Panc1 (cell line): ENCODE data around the gene PKP3. TPM values are rescaled to one million over a fixed set of nuclear protein-coding genes. Genes with fewer than 3 reads are reported as not detected.

Source experiments
- ATAC-seq: fragments of 200-7000 bp; cut with Tn5 transposase; 2 replicates; pipeline ENCODE4 v1.9.1; 2020; ENCODE audit warnings: mild to moderate bottlenecking, moderate library complexity
- BruUV-seq: library from RNA; stranded (reverse); fragments of 400-500 nt; replicated peaks from 2 replicates; lab custom pipeline; 2021; lab: Mats Ljungman, UMichigan
- CTCF ChIA-PET: fragments of 300-600 bp; sonication (Branson Sonifier 250); formaldehyde crosslinking; loops from one replicate; lab custom pipeline; 2022; ENCODE audit warnings: antibody characterized with exemption; lab: Charles Lee
- POLR2A ChIA-PET: fragments of 300-600 bp; sonication (Branson Sonifier 250); formaldehyde crosslinking; loops from one replicate; lab custom pipeline; 2022; ENCODE audit warnings: antibody characterized with exemption; lab: Charles Lee
- DNase-seq: peaks from one replicate; pipeline ENCODE4 v3.0.0-alpha.2; 2010; ENCODE audit warnings: low read depth, low spot score
- H3K27ac ChIP-seq: 2 replicates; pipeline ENCODE4 v1.5.1; 2011; ENCODE audit warnings: mild to moderate bottlenecking, low read length, inconsistent platforms
- H3K27me3 ChIP-seq: fragments of 200-500 bp; sonication (Bioruptor generic); 2 replicates; pipeline ENCODE4 v1.6.0; 2014; ENCODE audit warnings: low read length, inconsistent platforms; ENCODE audit not compliant: control insufficient read depth, insufficient read depth
- H3K36me3 ChIP-seq: fragments of 200-500 bp; sonication (Bioruptor generic); 2 replicates; pipeline ENCODE4 v1.5.1; 2014; ENCODE audit warnings: inconsistent platforms, mild to moderate bottlenecking, low read length, moderate library complexity; ENCODE audit not compliant: control insufficient read depth, insufficient read depth
- H3K4me1 ChIP-seq: 2 replicates; pipeline ENCODE4 v1.5.1; 2011; ENCODE audit warnings: inconsistent platforms, mild to moderate bottlenecking, low read length, moderate library complexity; ENCODE audit not compliant: control insufficient read depth, insufficient read depth
- H3K4me3 ChIP-seq, 2 experiments: 2 replicates each; pipeline ENCODE4 v1.5.1; 2011 to 2012; ENCODE audit warnings: low read depth in 2 of 2, low read length in 2 of 2, mild to moderate bottlenecking in 2 of 2, inconsistent platforms in 1 of 2, moderate library complexity in 1 of 2
- H3K9me3 ChIP-seq: fragments of 200-500 bp; sonication (Bioruptor generic); 2 replicates; pipeline ENCODE4 v1.5.1; 2014; ENCODE audit warnings: low read depth, mild to moderate bottlenecking, inconsistent platforms, low read length, moderate library complexity; ENCODE audit not compliant: control insufficient read depth, insufficient read depth
- CTCF ChIP-seq: fragments of 450-650 bp; IDR thresholded peaks from 2 replicates; pipeline ENCODE4 v1.5.1; 2017; ENCODE audit warnings: mild to moderate bottlenecking
- POLR2AphosphoS5 ChIP-seq: IDR thresholded peaks from 2 replicates; pipeline ENCODE4 v1.6.1; 2012; ENCODE audit warnings: mild to moderate bottlenecking, low read depth, low read length, moderate library complexity
- REST ChIP-seq, 2 experiments: IDR thresholded peaks; 2 replicates each; pipeline ENCODE4 v1.6.1; 2011 to 2012; ENCODE audit warnings: low read depth in 2 of 2, control low read depth in 1 of 2, low read length in 1 of 2, mild to moderate bottlenecking in 1 of 2, moderate library complexity in 1 of 2; ENCODE audit not compliant: insufficient read depth in 1 of 2
- SIN3A ChIP-seq: IDR thresholded peaks from 2 replicates; pipeline ENCODE4 v1.6.1; 2012; ENCODE audit warnings: low read depth, mild to moderate bottlenecking, low read length, moderate library complexity, borderline replicate concordance; ENCODE audit not compliant: insufficient read depth
- TCF7L2 ChIP-seq: IDR thresholded peaks from 2 replicates; pipeline ENCODE4 v1.6.1; 2011; ENCODE audit warnings: mild to moderate bottlenecking, low read depth, low read length, inconsistent platforms
- in situ Hi-C: cut with HindIII; loops from 2 replicates; pipeline ENCODE4 v1.10.0; 2016; ENCODE audit warnings: low sequenced_read_pairs, low pct_unique_long_range_greater_than_20kb
- intact Hi-C: fragments of 100-400 bp; cut with micrococcal nuclease; formaldehyde crosslinking; loops from one replicate; pipeline ENCODE4 v1.10.0; 2022; ENCODE audit not compliant: unreplicated experiment
- total RNA-seq: library from RNA; stranded (reverse); gene quantifications from one replicate; pipeline ENCODE4 v1.2.1, GENCODE V29; 2021; ENCODE audit not compliant: unreplicated experiment

PKP3 gene
- total RNA-seq, 1 experiment from 2014 or later: 36.8 TPM

- ChIA-PET CTCF (interaction anchor here (0.7 kb wide), 1 partner anchor 8 kb away, joined by 7 read pairs; no protein-coding TSS in a partner anchor), POLR2A (interaction anchor here (0.6 kb wide), 1 partner anchor 30 kb away, joined by 6 read pairs; no protein-coding TSS in a partner anchor)
- BruUV-seq: no TSS peak
- peaks cover 33% of the 10 kb centered on the region for H3K4me1 ChIP-seq
- peak within 1 kb of the TSS; percentile 23 to 47 for H3K4me3 ChIP-seq
- peak; percentile 64 for ATAC-seq
- H3K9me3 ChIP-seq: no peaks in the 10 kb centered on the region
- intact Hi-C loops (no loop called here), in situ Hi-C loops (no loop called here)
- H3K36me3 ChIP-seq: no peaks in the 10 kb centered on the region
- no peak for DNase-seq
- H3K27me3 ChIP-seq: no peaks in the 10 kb centered on the region
- peak within 1 kb of the TSS; percentile 60 for H3K27ac ChIP-seq
- TF ChIP-seq POLR2AphosphoS5 (no peak), TCF7L2 (no peak)
Observed at GRCh38 chr11:441418-442274, 47.6 kb downstream of the PKP3 start, which contains the start of gene ANO9. TSS of gene ANO9 (minus strand) at chr11:442011. CDS start at chr11:441926, 85 bp downstream.

GRCh38 chr11:442611-443081 lies 48.6 kb downstream of the PKP3 start:
- H3K4me3 ChIP-seq: no peak overlapping the region
- peaks cover 38% of the 10 kb centered on the region for H3K4me1 ChIP-seq
- no peaks in the 10 kb centered on the region for H3K27me3 ChIP-seq
- ATAC-seq (peak; percentile 15; the same call in 1 of the 2 replicates), DNase-seq (no peak)
- POLR2A ChIA-PET: no interaction called here
- intact Hi-C loops: no loop called here
- BruUV-seq: no TSS peak
- in situ Hi-C loops: no loop called here
- TF ChIP-seq POLR2AphosphoS5 (no peak), TCF7L2 (no peak)
- no peaks in the 10 kb centered on the region for H3K9me3 ChIP-seq
- CTCF ChIA-PET: interaction anchor here (1.3 kb wide), 1 partner anchor 36 kb away, joined by 3 read pairs; no protein-coding TSS in a partner anchor
- H3K27ac ChIP-seq: peak overlapping the region; percentile 60
- H3K36me3 ChIP-seq: no peaks in the 10 kb centered on the region

GRCh38 chr11:443542-444199 lies 49.7 kb downstream of the PKP3 start:
- peaks cover 39% of the 10 kb centered on the region for H3K4me1 ChIP-seq
- POLR2A ChIA-PET: interaction anchor here (0.6 kb wide), 1 partner anchor 201 kb away, joined by 4 read pairs; no protein-coding TSS in a partner anchor
- H3K4me3 ChIP-seq: no peak overlapping the region
- H3K36me3 ChIP-seq: no peaks in the 10 kb centered on the region
- TF ChIP-seq SIN3A: no peak
- TF ChIP-seq REST (IDR thresholded peaks at IDR 0.05; ENCODE audit: insufficient read depth in 1 of 2, low read depth in 2 of 2, low read length in 1 of 2): no peak
- TF ChIP-seq CTCF: no peak
- TF ChIP-seq TCF7L2: no peak
- H3K27me3 ChIP-seq: no peaks in the 10 kb centered on the region
- no peaks in the 10 kb centered on the region for H3K9me3 ChIP-seq
- H3K27ac ChIP-seq: no peak overlapping the region
- in situ Hi-C loops (no loop called here), intact Hi-C loops (no loop called here)
- no peak for DNase-seq
- CTCF ChIA-PET: interaction anchor here (1.3 kb wide), 1 partner anchor 37 kb away, joined by 3 read pairs; no protein-coding TSS in a partner anchor
- BruUV-seq: no TSS peak
- no peak for ATAC-seq
